ENCODE results near the gene U2AF2. TPM values are rescaled to one million over a fixed set of nuclear protein-coding genes. Genes with fewer than 3 reads are reported as not detected.
A peak's percentile ranks its signal among the peaks of the same experiment; 100 is the strongest.

The U2AF2 gene
- polyA plus RNA-seq, 3 donors = 5.3 to 166 (median 5.4) TPM

- Mint-ChIP-seq H3K4me3 (no peak overlapping the region), H3K27ac (peak overlapping the region in 1 of 7 donors; percentile 21), H3K36me3 (peaks cover 70 to 94% of the 10 kb centered on the region in 2 donors), H3K4me1 (no peaks in the 10 kb centered on the region), H3K9me3 (peaks cover 0 to 2% (median 0%) of the 10 kb centered on the region in 7 donors), H3K27me3 (ENCODE audit: low read depth in 3 of 3) (no peaks in the 10 kb centered on the region)
- Histone ChIP-seq H3K4me2 (replicated peaks; ENCODE audit: extremely low read depth, low read length, poor library complexity, severe bottlenecking) (no peak overlapping the region), H3K27ac (ENCODE audit: low read depth in 1 of 2, low read length in 2 of 2) (no peak overlapping the region), H3K9me3 (replicated peaks in 1 of 2; ENCODE audit: control insufficient read depth in 1 of 2, insufficient read depth in 1 of 2, low read length in 2 of 2) (no peaks in the 10 kb centered on the region), H3K4me1 (ENCODE audit: control insufficient read depth in 1 of 2, insufficient read depth in 2 of 2, low read length in 2 of 2) (no peaks in the 10 kb centered on the region), H3K36me3 (replicated peaks in 1 of 2; ENCODE audit: control insufficient read depth in 1 of 2, insufficient read depth in 2 of 2, low read length in 2 of 2) (peaks cover 80 to 98% of the 10 kb centered on the region in 2 donors), H4K20me1 (ENCODE audit: insufficient read depth, low read length) (peaks cover 67% of the 10 kb centered on the region), H2AFZ (ENCODE audit: insufficient read depth, low read depth, low read length, poor library complexity, severe bottlenecking) (no peak overlapping the region), H3K9ac (ENCODE audit: insufficient read depth, low read length, poor library complexity, severe bottlenecking) (no peak overlapping the region), H3K4me3 (replicated peaks in 1 of 3; ENCODE audit: low read depth in 2 of 3, low read length in 3 of 3) (no peak overlapping the region), H3K27me3 (ENCODE audit: control insufficient read depth in 2 of 2, insufficient read depth in 2 of 2, low read length in 2 of 2) (no peaks in the 10 kb centered on the region), H3K79me2 (ENCODE audit: insufficient read depth, low read length) (no peaks in the 10 kb centered on the region)
- intact Hi-C loops (cut with micrococcal nuclease) = no loop called here
- 93% methylated on average over 11 of the region's 15 CpGs for WGBS (ENCODE audit: insufficient coverage)
- no peak for TF ChIP-seq CTCF (IDR thresholded peaks at IDR 0.05)
- DNase-seq = no peak
These were observed 39.4 kb downstream of the U2AF2 start for GRCh38 chr19:55694241-55694655.

GRCh38 chr19:55694656-55695491 lies 40.0 kb downstream of the U2AF2 start:
- 93% methylated on average over 22 of the region's 37 CpGs for WGBS (ENCODE audit: insufficient coverage)
- peaks cover 0 to 2% (median 0%) of the 10 kb centered on the region in 7 donors for H3K9me3 Mint-ChIP-seq
- H3K27ac ChIP-seq (ENCODE audit: low read depth in 1 of 2, low read length in 2 of 2) = no peak overlapping the region
- no peak overlapping the region for H3K4me3 Mint-ChIP-seq
- intact Hi-C loops (cut with micrococcal nuclease) = no loop called here
- H3K4me3 ChIP-seq (replicated peaks in 1 of 3; ENCODE audit: low read depth in 2 of 3, low read length in 3 of 3) = no peak overlapping the region
- no peak overlapping the region for H3K4me2 ChIP-seq (replicated peaks; ENCODE audit: extremely low read depth, low read length, poor library complexity, severe bottlenecking)
- no peaks in the 10 kb centered on the region for H3K4me1 ChIP-seq (ENCODE audit: control insufficient read depth in 1 of 2, insufficient read depth in 2 of 2, low read length in 2 of 2)
- TF ChIP-seq CTCF (IDR thresholded peaks at IDR 0.05) = no peak
- H3K27me3 ChIP-seq (ENCODE audit: control insufficient read depth in 2 of 2, insufficient read depth in 2 of 2, low read length in 2 of 2) = no peaks in the 10 kb centered on the region
- H2AFZ ChIP-seq (ENCODE audit: insufficient read depth, low read depth, low read length, poor library complexity, severe bottlenecking) = no peak overlapping the region
- peak overlapping the region in 1 of 7 donors; percentile 42 for H3K27ac Mint-ChIP-seq
- no peak overlapping the region for H3K9ac ChIP-seq (ENCODE audit: insufficient read depth, low read length, poor library complexity, severe bottlenecking)
- DNase-seq = no peak
- no peaks in the 10 kb centered on the region for H3K4me1 Mint-ChIP-seq
- no peaks in the 10 kb centered on the region for H3K9me3 ChIP-seq (replicated peaks in 1 of 2; ENCODE audit: control insufficient read depth in 1 of 2, insufficient read depth in 1 of 2, low read length in 2 of 2)
- no peaks in the 10 kb centered on the region for H3K27me3 Mint-ChIP-seq (ENCODE audit: low read depth in 3 of 3)
- peaks cover 60% of the 10 kb centered on the region for H4K20me1 ChIP-seq (ENCODE audit: insufficient read depth, low read length)
- H3K79me2 ChIP-seq (ENCODE audit: insufficient read depth, low read length) = no peaks in the 10 kb centered on the region
- H3K36me3 Mint-ChIP-seq = peaks cover 69 to 94% of the 10 kb centered on the region in 2 donors
- peaks cover 79 to 98% of the 10 kb centered on the region in 2 donors for H3K36me3 ChIP-seq (replicated peaks in 1 of 2; ENCODE audit: control insufficient read depth in 1 of 2, insufficient read depth in 2 of 2, low read length in 2 of 2)

All from CD14-positive monocyte (primary cell).